Stimulated activated CD4-positive, alpha-beta T cell treated with anti-CD3 and anti-CD28 coated beads, Interleukin-12 subunit alpha, Interleukin-12 subunit beta, amount 100 ng/mL, for 24 hours (primary cell): Measurements from ENCODE around the gene SLC35B2.
A peak's percentile ranks its signal among the peaks of the same experiment; 100 is the strongest.
"Not testable (repeated sequence)": the region's sequence is repeated elsewhere in the genome, so short reads cannot be mapped to it uniquely, and the experiment has no call there.

Experiments used
- DNase-seq, 2 experiments: peaks; one replicate each; pipeline ENCODE4 v3.0.0-alpha.2; 2020; ENCODE audit warnings: low read depth in 2 of 2

SLC35B2 gene

GRCh38 chr6:44235891-44236516 lies 21.3 kb downstream of the SLC35B2 start:
- no peak for DNase-seq

- no peak for DNase-seq
These were observed 22.1 kb downstream of the SLC35B2 start for GRCh38 chr6:44235269-44235668.

DNA sequence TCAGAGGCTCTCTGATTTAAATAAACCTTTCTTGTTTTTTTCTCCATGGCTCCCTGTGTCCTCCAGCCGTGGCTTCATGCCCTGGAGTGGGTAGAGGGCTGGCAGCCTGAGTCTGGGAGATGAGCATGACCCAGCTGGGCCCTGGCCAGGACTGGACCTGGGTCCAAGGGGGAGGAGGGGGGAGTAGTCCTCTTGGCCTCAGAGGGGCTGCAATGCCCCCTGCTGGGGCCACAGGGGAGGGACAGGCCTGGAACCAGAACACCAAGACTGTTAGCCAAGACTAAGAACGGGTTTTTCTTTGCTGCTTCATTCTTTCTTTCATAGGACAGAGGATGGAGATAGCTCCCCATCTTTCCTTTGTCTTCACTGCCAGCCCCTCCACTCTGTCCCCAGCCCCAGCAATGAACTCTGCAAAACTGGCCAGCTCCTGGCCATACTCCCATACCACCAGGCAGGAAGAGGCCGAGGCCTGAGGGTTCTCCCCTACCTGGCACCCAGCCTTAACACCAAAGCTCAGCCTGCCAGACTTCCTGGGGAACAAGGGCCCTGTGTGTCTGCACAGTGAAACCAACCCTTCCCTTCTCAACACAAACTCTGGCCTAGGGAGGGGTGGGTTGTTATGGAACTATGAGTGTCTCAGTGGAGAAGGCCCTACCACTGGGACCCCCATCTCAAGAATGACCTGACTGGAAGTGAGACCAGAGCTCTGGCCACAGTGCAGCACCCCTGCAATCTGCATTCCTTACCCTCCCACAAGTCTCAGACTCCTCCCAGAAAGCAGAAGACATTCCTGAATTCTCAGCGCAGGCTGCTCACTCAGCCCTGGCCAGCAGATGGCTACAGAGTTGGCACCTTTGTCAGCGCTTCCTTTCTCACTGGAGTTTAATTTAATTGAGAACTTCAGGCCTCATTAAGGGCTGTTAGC lies 23.0 kb downstream of the SLC35B2 start:
- DNase-seq: no peak

DNA sequence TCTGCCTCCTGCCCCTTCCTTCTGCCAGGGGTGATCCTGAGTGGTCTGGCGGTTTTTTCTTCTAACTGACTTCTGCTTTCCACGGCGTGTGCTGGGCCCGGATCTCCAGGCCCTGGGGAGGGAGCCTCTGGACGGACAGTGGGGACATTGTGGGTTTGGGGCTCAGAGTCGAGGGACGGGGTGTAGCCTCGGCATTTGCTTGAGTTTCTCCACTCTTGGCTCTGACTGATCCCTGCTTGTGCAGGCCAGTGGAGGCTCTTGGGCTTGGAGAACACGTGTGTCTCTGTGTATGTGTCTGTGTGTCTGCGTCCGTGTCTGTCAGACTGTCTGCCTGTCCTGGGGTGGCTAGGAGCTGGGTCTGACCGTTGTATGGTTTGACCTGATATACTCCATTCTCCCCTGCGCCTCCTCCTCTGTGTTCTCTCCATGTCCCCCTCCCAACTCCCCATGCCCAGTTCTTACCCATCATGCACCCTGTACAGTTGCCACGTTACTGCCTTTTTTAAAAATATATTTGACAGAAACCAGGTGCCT lies 23.7 kb downstream of the SLC35B2 start:
- DNase-seq: no peak

GRCh38 chr6:44232676-44233566 lies 24.4 kb downstream of the SLC35B2 start:
- DNase-seq: no peak

- not testable (repeated sequence) for DNase-seq
These were observed 25.9 kb downstream of the SLC35B2 start for GRCh38 chr6:44231426-44231825.

DNA sequence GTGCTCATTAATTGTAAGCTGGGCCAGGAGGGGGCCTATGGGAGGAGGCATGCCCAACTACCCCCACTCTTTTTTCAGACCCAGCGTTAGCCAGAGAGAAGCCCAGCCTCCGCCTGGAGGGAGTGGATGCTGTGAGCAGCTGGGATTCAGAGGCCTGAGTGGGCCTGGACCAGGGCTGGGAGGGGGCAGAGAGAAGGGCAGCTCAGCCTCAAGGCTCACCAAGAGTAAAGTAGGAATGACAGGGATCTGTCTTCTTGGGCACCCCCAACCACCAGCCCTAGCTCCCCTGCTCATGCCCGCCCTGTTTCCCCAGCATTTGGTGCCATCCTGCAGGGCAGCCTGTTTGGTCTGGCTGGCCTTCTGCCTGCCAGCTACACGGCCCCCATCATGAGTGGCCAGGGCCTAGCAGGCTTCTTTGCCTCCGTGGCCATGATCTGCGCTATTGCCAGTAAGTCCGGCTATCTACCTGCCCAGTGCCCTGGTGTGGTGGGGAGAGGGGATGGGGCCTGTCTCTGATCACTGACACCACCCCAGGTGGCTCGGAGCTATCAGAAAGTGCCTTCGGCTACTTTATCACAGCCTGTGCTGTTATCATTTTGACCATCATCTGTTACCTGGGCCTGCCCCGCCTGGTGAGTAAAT lies 27.2 kb downstream of the SLC35B2 start:
- no peak for DNase-seq

DNA sequence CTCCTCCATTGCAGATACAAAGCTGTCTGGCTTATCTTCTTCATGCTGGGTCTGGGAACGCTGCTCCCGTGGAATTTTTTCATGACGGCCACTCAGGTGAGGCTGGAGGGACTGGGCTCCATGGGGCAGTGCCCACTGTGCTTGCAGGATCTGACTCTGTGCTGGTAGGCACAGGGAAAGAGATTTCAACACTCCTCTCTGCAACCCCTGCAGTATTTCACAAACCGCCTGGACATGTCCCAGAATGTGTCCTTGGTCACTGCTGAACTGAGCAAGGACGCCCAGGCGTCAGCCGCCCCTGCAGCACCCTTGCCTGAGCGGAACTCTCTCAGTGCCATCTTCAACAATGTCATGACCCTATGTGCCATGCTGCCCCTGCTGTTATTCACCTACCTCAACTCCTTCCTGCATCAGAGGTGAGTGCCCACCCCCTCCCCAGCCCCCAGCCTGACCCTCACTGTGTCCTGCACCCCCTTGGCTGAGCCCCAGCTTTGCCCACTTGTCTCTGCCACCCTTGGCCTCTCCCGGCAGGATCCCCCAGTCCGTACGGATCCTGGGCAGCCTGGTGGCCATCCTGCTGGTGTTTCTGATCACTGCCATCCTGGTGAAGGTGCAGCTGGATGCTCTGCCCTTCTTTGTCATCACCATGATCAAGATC lies 27.8 kb downstream of the SLC35B2 start:
- DNase-seq: no peak

- DNase-seq: no peak
These were observed 28.5 kb downstream of the SLC35B2 start for GRCh38 chr6:44228836-44229235.

DNA sequence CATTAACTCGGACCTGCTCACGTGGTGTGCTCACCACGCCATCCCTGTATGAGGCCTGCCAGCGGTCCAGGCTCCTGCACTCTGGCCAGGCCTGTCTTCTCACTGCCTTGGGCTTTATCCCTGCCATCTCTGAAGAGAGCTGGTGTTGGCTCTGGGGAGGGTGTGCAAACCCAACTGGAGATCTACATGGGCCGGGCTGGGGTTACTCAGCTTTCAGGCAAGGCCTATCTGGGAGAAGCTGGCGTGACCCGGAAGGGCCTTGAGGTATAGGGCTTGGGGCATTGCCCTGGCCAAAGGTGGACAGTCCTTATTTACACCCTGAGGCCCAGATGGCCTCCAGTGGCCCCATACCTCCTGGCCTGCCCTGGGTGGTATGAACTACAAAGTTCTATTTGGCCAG lies 28.9 kb downstream of the SLC35B2 start:
- DNase-seq: no peak

DNA sequence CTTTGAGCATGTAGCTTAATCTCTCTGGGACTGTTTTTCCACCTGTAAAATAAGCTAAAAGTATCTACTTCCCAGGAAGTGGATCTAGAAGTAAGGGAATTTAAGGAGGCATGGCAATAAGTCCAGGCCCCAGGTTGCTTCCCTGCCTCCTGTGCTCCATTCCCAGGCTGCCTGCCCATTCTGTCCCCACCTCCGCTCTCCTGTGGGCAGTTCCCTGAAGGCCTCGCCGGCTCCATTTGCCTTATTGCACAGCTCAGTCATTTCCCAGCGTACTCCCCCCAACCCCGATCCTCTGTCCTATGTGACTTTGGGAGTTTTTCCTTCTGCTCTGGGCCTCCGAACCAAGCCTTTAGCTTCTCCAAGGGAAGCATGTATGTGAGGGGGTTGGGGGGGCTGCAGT lies 29.3 kb downstream of the SLC35B2 start:
- DNase-seq: no peak

- DNase-seq: no peak
These were observed 30.1 kb downstream of the SLC35B2 start for GRCh38 chr6:44227148-44227793.

GRCh38 chr6:44226368-44227147 lies 30.8 kb downstream of the SLC35B2 start:
- DNase-seq: no peak

DNA sequence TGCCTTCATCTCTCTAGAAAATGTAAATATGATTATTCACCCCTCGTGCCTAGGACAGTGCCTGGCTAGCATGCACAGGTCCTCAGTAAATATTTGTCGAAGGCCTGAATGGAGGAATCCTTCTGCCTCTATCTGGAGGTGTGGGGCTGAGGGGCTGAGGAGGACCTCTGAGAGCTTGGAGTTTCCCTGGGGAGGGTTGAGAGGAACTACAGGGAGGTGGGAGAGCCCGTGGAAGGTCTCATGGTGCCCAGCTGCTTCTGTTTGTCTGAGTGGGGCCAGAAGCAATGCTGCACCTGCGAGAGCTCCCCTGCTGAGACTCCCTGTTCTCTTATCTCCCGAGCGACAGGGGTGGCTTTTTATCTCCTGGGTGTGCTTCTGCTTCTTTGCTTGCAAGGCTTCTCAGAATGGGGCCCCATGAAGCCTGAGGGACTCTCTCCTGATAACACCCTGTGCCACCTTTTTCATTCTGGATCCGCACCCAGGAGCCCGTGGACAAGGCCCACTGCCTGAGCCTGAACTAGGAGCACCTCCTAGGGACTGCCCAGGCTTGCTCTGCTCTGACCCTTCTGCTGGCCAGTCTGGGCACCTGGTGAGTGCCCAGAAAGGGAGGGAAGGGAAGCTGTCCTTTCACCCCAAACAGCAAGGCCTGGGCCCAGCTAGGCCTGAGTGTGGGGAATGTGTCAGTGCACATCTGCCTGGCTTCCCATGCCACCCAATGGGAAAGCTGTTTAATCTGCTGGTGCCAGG lies 31.6 kb downstream of the SLC35B2 start:
- DNase-seq: no peak

GRCh38 chr6:44224965-44225305 lies 32.4 kb downstream of the SLC35B2 start:
- DNase-seq: no peak

GRCh38 chr6:44224029-44224964 lies 33.0 kb downstream of the SLC35B2 start:
- DNase-seq: no peak

DNA sequence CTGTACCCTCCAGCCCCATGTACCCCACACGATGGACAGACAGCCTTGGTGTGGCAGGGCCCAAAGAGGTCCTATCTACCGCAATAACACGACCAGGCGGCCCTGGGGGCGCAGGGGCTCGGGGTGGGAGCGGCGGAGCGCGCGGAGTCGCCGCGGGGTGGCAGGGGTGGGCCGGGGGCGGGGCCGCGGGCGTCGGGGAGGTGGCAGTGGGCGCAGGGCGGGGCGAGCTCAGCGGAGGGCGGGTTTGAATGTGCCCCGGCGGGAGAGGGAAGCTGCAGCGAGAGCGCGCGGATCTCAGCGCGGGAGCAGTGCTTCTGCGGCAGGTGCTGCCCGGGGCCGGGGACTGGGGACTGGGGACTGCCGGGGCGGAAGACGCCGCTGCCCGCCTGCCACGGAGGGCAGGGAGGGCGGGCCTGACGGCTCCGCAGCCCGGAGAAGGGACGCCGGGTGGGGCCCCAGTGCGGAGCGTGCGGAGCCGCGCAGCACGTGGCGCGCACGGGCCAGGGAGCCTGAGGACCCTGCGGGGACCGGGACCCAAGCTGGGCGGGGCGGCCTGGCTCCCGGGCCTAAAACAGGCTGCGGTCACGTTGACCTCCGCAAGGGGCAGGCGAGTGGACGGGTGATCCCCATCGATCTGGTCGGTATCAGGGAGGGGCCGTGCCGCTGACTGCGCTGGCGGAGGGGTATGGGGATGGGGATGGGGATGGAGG lies 33.9 kb downstream of the SLC35B2 start, which contains the start of gene SLC29A1:
Gene SLC29A1 (plus strand): TSS at position 277 of the 710 bp plus-strand sequence. CDS start 3,719 bp downstream, outside the sequence.
- peak; percentile 69 to 84 for DNase-seq
